ENCODE measurements around the gene NTNG1. TPM values are rescaled to one million over a fixed set of nuclear protein-coding genes. Genes with fewer than 3 reads are reported as not detected.

NTNG1 gene
- total RNA-seq, 1 experiment from 2014 or later, result 1.5 TPM

DNA sequence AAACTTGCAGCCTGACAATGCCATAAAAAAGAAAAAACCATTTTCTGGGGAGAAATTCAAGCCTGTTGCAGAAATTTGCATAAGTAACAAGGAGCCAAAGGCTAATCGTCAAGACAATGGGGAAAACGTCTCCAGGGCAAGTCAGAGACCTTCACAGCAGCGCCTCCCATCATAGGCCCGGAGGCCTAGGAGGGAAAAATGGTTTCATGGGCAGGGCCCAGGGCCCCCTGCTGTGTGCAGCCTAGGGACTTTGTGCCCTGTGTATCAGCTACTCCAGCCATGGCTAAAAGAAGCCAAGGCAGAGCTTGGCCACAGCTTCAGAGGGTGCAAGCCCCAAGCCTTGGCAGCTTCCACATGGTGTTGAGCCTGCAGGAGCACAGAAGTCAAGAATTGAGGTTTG lies 369.5 kb downstream of the NTNG1 start:
- Histone ChIP-seq H2BK5ac (ENCODE audit: insufficient read length, low read length) (no peak overlapping the region), H3K4ac (ENCODE audit: low read depth, low read length) (no peak overlapping the region), H2BK12ac (ENCODE audit: insufficient read length, low read depth, low read length) (no peak overlapping the region), H3K27me3 (ENCODE audit: insufficient read depth, low read length) (no peaks in the 10 kb centered on the region), H2AFZ (ENCODE audit: low read length) (no peak overlapping the region), H3K9ac (ENCODE audit: extremely low read depth, insufficient read length, low read length) (no peak overlapping the region), H2BK20ac (ENCODE audit: low read depth, low read length, poor library complexity, severe bottlenecking) (no peak overlapping the region), H4K8ac (replicated peaks; ENCODE audit: insufficient read length, low read depth, low read length) (no peak overlapping the region), H3T11ph (ENCODE audit: low read length) (no peak overlapping the region), H2BK120ac (ENCODE audit: low read depth, low read length, poor library complexity, severe bottlenecking) (no peak overlapping the region), H3K4me2 (ENCODE audit: insufficient read depth, insufficient read length, low read length) (no peak overlapping the region), H3K9me3 (ENCODE audit: control insufficient read depth, low read depth, low read length) (no peaks in the 10 kb centered on the region), H2AK5ac (ENCODE audit: insufficient read length, low read length) (no peak overlapping the region), H3K23ac (ENCODE audit: insufficient read length, low read depth, low read length) (no peak overlapping the region), H3K27ac (ENCODE audit: insufficient read length, low read depth, low read length) (no peak overlapping the region), H4K20me1 (ENCODE audit: control insufficient read depth, insufficient read depth, insufficient read length) (no peaks in the 10 kb centered on the region), H2BK15ac (ENCODE audit: low read depth, low read length) (no peak overlapping the region), H3K14ac (ENCODE audit: insufficient read depth, low read length) (no peak overlapping the region), H3K56ac (ENCODE audit: insufficient read length, low read depth, low read length) (no peak overlapping the region), H4K5ac (ENCODE audit: insufficient read length, low read depth, low read length) (no peak overlapping the region), H3K23me2 (ENCODE audit: insufficient read length, low read depth, low read length, poor library complexity, severe bottlenecking) (no peaks in the 10 kb centered on the region), H3K79me1 (ENCODE audit: insufficient read depth, low read depth, low read length, poor library complexity, severe bottlenecking) (no peaks in the 10 kb centered on the region), H3K79me2 (ENCODE audit: insufficient read depth, low read length) (no peaks in the 10 kb centered on the region), H4K91ac (ENCODE audit: insufficient read length, low read depth, low read length) (no peak overlapping the region), H3K18ac (ENCODE audit: insufficient read length, low read depth, low read length) (no peak overlapping the region), H3K4me1 (ENCODE audit: insufficient read depth, low read length) (peaks cover 2% of the 10 kb centered on the region; the same call in 1 of the 2 replicates)
- no peak for DNase-seq
- no peak overlapping the region for H3K27ac Mint-ChIP-seq
- TF ChIP-seq, protein P1, sequence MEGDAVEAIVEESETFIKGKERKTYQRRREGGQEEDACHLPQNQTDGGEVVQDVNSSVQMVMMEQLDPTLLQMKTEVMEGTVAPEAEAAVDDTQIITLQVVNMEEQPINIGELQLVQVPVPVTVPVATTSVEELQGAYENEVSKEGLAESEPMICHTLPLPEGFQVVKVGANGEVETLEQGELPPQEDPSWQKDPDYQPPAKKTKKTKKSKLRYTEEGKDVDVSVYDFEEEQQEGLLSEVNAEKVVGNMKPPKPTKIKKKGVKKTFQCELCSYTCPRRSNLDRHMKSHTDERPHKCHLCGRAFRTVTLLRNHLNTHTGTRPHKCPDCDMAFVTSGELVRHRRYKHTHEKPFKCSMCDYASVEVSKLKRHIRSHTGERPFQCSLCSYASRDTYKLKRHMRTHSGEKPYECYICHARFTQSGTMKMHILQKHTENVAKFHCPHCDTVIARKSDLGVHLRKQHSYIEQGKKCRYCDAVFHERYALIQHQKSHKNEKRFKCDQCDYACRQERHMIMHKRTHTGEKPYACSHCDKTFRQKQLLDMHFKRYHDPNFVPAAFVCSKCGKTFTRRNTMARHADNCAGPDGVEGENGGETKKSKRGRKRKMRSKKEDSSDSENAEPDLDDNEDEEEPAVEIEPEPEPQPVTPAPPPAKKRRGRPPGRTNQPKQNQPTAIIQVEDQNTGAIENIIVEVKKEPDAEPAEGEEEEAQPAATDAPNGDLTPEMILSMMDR (conservative IDR thresholded peaks at IDR 0.05), result no peak
- WGBS (ENCODE audit: extremely low coverage, insufficient read length, low lambda C conversion rate), result no CpG with 5 or more reads among the region's 4 CpGs
- H3K9me3 Mint-ChIP-seq, result peaks cover 17 to 19% of the 10 kb centered on the region in 2 experiments
- peaks cover 5 to 10% of the 10 kb centered on the region in 2 experiments for H3K4me1 Mint-ChIP-seq
- H3K27me3 Mint-ChIP-seq (ENCODE audit: low read depth), result no peaks in the 10 kb centered on the region
- no peak overlapping the region for H3K4me3 Mint-ChIP-seq
- H3K36me3 Mint-ChIP-seq (ENCODE audit: insufficient read depth in 1 of 3, low read depth in 3 of 3), result peaks cover 4 to 23% (median 14%) of the 10 kb centered on the region in 3 experiments; a peak in 6 of 7 replicates
